GM18517 (cell line): ENCODE measurements around the gene BRAT1.

Experiments
- ATAC-seq: cut with Tn5 transposase; IDR thresholded peaks from one replicate; pipeline ENCODE4 v1.9.1; 2021; ENCODE audit warnings: mild to moderate bottlenecking, moderate library complexity; ENCODE audit not compliant: unreplicated experiment

The BRAT1 gene

DNA sequence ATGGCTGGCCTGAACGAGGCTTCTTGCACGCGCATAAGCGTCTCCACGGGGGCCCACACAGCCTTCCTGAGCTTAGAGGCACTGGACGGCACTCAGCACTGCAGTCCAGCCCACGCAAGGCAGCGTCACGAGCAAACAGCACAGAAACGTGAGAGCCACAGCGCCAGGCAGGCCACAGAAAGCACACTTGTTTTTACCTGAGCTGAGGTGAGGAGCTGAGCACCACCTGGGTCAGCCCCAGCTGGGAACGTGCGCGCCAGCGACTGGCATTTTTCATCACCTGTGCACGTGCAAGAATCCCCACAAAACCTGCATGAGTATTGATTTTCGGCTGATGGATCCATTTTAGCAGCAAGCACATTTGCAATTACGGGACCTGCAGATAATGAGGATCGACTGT is 30.1 kb upstream of the BRAT1 start:
- no peak for ATAC-seq

DNA sequence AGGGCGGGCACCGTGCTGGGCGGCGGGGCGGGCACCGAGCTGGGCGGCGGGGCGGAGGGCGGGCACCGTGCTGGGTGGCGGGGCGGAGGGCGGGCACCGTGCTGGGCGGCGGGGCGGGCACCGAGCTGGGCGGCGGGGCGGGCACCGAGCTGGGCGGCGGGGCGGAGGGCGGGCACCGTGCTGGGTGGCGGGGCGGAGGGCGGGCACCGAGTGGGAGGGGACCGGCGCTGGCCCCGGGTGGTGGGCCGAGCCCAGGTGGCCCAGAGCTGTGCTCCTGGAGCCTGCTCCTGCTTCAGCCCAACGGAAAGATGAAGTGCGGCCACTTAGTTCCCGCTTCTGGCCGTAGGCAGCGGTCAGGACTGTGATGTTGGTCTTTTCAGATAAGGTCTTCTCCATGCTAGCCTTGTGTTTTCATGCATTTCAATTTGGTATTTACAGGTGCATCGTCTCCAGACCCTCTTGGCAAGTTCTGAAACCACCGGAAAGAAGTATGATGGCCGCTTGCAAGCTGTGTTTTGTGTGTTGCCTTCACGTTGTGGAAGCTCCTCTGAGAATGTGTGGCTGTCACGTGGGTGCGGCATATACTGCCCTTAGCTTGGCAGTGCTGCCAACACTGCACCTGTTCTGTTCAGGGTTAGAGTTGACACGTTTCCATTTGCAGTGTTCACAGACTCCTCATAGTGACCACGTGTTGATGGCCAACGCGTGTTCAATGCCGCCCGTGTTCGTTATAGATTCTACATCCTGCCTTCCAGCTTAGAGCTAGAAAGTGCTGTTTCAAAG is 28.7 kb upstream of the BRAT1 start:
- ATAC-seq: no peak

DNA sequence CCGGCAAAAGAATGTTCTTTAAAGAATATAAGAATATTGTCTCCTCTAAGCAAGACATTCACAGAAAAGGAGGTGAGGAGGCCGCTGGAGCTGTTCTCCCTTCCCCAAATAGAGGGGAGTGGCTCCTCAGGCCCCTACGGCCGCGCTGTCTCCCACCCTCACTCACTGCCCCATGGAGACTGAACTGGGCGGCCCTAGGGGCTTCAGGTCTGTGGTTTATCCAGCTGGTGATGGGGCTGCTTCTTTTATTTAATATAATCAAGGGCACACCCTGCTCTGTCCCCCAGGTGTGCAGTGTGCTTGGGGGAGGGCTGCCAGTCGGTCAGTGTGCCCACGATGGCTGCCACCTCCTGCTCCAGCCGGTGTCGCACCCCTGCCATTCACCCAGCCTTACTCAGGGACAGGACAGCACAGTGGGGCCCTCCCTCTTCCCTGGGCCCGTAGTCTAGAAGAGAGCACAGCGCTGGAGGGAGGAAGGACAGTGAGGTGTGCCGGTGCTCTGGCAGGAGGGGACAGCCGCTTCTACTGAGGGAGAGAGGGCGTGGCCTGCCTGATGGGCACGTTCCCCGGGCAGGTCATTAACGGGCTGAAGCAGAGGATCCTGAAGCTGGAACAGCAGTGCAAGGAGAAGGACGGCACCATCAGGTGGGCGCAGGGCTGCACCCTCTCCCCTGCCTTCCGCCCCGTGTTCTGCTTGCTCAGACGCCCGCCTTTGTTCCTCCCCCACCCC is 26.8 kb upstream of the BRAT1 start:
- ATAC-seq: no peak

DNA sequence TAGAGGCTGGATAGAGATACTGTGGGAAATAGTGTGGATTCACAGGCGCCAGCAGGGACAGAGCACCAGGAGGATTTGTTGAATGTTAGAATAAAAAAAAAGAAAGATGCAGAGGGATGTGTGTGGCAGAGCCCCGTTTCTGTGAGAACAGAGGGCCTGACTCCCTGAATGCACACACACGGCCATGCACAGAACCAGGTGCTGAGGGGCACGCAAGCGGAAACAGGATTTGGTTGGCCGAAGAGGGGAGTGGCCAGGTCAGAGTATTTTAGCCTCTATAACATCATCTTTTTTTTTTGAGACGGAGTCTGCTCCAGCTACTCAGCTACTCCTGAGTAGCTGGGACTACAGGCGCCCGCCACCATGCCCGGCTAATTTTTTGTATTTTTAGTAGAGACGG is 25.3 kb upstream of the BRAT1 start:
- ATAC-seq: no peak

DNA sequence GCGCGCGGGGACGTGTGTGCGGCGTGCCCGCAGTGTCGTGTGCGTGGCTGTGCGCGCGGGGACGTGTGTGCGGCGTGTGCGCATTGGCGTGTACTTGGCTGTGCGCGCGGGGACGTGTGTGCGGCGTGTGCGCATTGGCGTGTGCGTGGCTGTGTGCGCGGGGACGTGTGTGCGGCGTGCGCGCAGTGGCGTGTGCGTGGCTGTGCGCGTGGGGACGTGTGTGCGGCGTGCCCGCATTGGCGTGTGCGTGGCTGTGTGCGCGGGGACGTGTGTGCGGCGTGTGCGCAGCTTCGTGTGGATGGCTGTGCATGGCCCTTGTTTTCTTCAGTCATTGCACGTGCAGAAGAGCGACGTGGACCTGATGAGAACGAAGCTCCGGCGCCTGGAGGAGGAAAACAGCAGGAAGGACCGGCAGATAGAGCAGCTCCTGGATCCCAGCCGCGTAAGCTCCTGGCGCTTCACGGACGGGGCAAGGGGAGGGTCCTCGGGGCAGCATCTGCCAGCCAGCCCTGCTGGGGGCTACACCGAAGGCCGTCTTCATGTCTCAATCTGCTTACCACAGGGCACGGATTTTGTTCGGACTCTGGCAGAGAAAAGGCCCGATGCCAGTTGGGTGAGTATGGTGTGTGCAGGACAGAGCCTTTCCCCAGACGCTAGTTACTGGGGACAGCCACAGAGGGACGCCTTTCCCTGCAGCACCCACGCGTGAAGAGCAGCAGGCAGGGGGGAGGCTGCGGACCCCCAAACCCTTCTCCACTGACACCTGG is 22.8 kb upstream of the BRAT1 start:
- ATAC-seq: no peak

DNA sequence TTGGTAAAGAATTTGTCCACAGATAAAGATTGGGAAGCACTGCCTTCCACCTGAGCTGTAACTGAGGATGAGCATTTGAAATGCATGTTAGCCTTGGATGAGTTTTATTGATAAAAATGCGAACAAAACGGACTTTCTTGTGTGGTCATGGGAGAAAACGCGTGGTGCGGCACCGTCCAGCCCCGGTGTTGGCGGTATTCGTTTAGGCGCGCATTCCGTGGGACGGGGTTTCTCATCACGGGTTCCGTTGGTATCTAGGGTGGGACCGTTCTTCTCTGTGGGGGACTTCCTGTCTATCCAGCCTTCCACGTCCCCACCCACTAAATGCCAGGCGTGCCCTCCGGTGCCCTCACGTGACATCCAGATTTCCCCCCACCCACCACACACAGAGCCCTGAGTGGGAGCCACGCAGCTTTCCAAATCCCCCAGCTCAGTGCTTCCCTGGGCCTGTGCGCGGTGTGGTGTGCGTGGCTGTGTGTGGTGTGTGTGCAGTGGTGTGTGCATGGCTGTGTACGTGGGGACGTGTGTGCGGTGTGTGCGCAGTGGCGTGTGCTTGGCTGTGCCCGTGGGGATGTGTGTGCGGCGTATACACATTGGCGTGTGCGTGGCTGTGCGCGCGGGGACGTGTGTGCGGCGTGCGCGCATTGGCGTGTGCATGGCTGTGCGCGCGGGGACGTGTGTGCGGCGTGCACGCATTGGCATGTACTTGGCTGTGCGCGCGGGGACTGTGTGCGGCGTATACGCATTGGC is 21.6 kb upstream of the BRAT1 start:
- no peak for ATAC-seq

DNA sequence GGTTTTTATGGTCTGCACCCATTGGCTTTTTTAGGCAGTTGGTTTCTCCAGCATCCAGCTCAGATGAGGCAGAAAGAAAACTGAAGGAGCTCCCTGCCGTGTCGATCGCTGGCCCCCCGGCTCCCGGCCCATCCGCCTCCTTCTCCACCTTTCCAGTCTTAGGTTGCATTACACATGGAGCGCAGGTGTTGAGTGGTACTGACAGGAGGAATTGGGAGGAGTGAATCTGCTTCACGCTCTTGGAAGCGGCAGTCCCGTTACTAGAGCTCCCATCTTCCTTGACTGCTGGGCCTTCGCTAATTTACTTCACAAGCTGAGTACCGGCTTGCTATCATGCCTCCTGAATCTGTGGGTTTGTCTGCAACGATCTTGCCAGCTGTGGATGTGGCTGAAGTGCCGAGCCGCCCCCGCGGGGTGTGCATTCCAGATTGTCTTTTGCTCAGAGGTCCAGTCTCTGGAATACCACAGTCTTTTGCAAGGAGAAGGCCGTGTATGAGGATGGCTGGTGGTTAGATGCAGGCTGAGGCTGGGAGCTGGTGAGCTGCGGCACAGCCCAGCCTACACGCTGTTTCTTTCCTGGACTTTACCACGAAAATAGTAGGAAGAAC is 20.5 kb upstream of the BRAT1 start:
- no peak for ATAC-seq

DNA sequence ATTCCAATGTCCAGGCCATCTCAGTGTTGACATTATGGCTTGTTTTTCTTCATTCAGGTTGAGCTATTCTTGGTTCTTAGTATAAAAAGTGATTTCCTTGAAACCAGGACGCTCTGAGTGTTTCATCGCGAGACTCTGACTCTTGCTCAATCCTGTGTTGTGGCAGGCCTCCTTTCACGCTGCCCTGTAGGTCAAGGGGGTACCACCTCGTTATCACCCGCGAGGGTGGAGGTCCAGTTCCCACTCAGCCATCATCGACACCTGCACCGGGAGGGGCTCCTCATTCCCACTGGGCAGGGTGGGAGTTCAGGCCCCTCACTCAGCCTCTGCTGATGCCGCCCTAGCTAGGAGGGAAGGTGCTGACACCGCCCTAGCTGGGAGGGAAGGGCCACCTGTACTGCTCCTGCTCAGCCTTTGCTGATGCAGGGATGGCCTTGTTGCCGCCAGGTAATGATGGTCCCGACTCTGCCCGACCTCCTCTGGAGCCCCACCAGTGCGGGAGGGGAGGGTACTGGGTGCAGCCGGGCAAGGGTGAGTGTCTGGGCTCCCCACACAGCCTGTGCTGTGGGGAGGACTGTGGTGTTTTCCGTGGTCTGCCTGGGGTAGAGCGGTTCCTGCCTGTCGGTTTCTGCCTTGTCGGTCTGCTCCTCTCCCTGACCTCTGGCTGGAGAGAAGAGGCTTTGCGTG is 19.9 kb upstream of the BRAT1 start:
- ATAC-seq: no peak

DNA sequence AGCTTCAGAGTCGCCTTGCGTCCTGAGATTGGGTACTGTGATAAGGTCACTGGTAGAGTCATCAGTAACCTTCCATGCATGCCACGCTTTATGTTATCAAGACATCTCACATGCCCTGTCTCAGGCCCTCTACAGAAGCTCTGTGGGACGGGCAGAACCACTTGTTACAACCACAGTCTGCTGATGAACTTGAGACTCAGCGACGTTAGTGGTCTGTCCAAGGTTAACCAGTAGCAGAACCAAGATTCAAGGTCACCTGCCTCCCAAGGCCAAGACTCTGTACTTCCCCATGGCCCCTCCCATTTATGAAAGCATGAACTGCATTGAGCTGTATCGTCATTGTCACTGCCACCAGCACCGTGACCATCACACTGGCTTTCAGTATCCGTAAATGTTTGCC is 18.4 kb upstream of the BRAT1 start:
- ATAC-seq: no peak

DNA sequence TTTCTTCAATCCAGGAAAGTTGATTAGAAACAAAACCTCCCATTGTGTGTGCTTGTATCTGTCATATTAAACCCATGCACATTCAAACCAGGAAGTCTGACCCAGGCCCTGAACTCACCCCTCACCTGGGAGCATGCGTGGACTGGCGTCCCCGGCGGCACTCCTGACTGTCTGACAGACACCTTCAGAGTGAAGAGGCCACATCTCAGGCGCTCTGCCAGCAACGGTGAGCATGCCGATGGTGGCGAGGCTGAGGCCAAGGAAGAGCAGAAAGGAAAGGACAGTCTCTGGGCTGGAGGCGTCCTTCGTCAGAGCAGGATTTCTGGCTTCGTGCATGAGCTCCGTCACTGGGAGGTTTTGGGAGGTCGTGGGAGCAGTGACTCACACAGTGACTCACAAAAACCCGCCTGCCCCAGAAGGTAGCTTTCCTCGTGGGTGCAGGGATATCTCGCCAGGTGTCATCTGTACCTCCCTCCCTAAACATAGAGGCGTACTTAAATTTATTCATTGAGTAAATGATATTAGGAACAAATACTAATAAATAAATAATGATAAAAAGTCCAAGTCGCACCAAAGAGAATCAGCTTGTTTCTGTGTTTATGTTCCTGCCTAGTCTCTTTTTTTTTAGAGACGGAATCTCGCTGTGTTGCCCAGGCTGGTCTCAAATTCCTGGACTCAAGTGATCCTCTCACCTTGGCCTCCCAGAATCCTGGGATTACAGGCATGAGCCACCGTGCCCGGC is 16.9 kb upstream of the BRAT1 start:
- no peak for ATAC-seq

DNA sequence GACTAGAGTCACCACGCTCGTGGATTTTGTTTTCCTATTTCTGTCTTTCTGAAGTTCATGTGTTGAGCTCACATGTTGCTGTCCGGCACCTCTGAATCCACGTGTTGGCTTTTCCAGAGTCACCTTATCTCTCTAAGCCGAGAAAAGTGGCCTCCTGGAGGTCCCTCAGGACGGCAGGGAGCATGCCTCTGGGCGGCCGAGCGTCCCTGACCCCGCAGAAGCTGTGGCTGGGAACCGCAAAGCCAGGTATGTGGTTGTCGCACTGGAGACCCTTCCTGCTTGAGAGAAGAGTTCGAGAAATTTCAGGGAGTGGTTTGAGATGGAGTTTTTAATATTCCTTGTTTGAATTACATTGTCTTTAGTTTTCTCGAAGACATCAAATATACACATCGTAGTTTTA is 16.1 kb upstream of the BRAT1 start:
- ATAC-seq: no peak

DNA sequence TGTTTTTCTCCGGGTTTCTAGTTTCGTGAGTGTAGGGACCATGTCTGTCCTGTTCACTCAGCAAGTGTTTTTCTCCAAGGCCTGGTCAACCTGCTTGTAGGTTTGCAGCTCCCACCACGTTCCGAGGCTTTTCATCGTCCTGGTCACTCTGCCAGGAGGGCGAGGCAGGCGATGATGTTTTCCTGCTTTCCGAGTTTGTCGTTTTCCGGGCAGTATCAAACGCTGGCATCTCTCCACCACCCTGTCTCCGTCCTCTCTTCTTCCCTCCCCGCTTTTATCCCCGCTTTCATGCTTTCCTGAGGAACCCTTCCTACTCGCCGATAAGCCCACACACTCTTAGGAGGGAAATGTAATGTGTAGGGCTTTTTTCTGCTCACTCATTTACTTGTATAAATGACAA is 14.7 kb upstream of the BRAT1 start:
- ATAC-seq: no peak

DNA sequence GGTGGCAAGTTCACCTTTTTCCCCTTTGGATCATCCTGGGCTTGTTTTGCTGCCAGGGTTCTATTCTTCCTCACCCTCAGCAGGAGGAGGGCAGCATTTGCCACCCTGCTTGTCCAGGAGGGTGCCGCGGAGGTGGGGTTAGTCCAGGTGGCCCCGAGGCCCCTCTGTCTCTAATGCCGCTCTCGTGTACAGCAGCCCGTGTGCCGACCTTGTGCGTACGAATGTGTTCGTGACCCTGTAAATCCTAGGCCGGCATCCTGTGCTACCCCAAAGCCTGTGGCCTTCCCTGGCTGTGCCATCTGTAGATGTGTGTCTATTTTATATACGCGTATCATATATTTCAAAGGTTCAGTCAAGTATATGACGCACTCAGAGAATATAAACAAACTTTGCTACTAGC is 14.1 kb upstream of the BRAT1 start:
- no peak for ATAC-seq

DNA sequence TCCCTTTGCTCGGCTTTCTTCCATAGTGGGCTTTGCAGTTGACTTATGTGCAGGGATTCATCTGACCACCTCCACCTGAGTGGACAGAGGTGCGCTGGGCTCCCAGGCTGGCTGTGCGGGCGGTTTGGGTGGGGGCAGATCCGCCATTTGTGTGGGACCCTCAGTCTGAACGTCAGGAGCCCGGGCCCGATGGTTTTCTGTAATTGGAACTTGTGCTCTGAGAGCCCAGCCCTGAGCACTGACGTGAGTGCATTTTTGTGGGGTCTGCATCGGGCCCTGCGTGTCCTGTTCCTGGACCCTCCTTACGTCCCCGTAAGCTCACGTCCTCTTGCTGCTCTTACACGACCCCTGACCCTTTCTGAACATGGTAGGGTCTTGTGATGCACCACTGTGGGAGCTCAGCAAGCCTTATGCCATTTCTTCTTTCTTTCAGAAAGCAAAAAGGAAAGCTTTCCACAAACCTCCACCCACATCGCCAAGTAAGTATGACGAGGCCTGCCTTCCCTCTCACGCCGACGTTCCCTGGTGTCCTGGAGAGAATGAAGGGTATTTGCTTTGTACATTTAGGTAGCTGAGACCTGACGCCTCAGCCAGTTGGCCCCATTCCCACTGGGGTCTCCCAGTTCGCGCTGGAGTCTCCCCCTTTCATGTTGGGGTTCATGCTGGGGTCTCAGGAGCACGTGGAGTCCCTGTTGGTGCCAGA is 13.3 kb upstream of the BRAT1 start:
- ATAC-seq: no peak

DNA sequence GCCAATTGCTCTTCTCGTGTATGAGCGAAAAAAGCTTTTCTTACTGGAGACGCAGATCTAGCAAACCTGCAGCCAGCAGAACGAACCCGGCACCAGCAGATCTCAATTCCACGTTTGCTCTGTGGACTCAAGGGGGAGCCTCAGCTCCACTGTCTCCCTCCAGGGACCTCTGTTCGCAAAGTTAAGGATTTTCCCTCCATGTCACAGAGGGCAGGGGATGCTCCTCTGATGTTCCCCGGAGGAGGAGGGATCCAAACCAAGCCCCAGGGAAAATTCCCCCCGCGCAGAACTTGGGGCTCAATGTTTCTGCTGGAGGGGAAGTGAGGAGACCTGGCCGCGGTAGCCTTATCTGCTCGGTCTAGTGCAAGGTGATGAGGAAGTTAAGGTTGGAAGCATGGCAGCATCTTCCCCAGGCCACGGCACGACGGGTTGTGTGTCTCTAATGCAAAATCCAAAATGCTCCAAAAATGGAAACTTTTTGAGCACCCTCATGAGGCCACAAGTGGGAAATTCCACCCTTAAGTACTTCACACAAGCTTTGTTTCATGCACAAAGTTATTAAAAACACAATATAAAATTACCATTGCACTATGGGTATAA is 12.5 kb upstream of the BRAT1 start:
- no peak for ATAC-seq

DNA sequence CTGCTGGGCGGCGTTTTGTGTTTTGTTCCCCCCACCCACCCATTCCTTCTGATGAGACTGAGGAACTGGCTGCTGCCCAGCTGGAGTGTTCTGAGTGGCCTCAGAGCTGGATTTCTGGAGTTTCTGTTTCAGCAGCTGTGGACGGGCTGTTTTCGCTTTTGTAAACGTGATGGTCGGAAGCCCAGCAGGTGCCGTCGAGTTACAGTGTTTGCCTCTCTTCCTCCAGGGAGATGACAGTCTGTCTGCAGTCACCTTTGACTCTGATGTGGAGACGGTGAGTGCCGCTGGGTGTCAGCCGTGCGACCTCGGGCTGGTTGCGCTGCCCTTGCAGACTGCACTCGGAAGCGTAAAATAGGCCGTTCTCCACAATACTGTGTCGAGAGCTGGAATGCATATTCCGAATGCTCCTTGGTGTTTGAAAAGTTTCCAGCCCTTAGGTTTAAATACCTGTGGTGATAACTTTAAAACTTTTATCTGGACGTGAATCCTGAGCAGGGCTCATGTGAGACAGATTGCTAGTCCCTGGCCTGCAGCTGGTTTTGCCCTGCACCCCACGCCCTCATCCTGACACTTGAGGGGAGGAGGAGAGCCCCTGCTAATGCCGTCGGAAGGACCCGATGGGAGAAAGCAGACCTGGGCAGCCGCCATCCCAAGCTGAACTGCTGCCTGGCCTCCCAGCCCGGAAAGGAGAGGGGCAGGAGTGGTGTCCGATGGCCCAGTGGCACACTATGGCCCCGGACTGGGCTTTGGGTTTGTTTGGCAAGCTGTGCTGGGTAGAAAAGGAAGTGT is 11.8 kb upstream of the BRAT1 start:
- peak; percentile 81 for ATAC-seq

DNA sequence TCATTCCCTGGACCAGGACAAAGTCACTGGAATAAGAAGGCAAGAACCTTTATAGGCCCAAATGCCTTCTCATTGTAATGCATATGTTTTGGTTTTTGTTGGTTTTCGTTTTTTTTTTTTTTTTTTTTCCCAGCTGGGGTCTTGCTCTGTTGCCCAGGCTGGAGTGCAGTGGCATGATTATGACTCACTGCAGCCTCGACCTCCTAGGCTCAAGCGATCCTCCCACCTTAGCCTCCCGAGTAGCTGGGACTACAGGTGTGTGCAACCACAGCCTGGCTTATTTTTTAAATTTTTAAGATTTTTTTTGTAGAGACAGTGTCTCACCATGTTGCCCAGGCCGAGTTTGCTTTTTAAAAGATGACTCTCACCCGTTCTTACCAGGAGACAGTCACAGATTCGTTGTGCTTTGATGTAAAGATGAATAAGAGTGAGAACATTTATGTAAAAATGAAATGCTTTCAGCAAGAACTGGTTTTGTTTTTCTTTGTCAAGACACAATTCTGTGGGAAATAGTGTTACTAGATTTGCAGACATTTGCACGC is 11.1 kb upstream of the BRAT1 start:
- no peak for ATAC-seq
